Aorta (tissue), 5 donors: ENCODE results near the gene FLCN. TPM values are rescaled to one million over a fixed set of nuclear protein-coding genes. Genes with fewer than 3 reads are reported as not detected.

ENCODE experiments used
- ATAC-seq: fragments of 200-7000 bp; cut with Tn5 transposase; one replicate; pipeline ENCODE4 v1.9.1; 2022; ENCODE audit warnings: moderate library complexity; ENCODE audit not compliant: low FRiP score
- DNase-seq, 2 donors: peaks; one replicate each; pipeline ENCODE4 v3.0.0-alpha.2; 2020
- H3K27ac ChIP-seq, 2 donors: one replicate each; pipeline ENCODE4 v1.5.1; 2013; ENCODE audit warnings: low read length in 2 of 2, mild to moderate bottlenecking in 2 of 2, moderate library complexity in 2 of 2, control low read depth in 1 of 2, inconsistent platforms in 1 of 2, low read depth in 1 of 2
- H3K27me3 ChIP-seq, 2 donors: one replicate each; pipeline ENCODE4 v1.6.1; 2013; ENCODE audit warnings: control low read depth in 1 of 2, low read length in 1 of 2, mild to moderate bottlenecking in 1 of 2, moderate library complexity in 1 of 2; ENCODE audit not compliant: insufficient read depth in 2 of 2, control insufficient read depth in 1 of 2
- H3K36me3 ChIP-seq, 2 donors: one replicate each; pipeline ENCODE4 v1.6.1; 2013; ENCODE audit warnings: control low read depth in 1 of 2, low read length in 1 of 2, mild to moderate bottlenecking in 1 of 2; ENCODE audit not compliant: insufficient read depth in 2 of 2, control insufficient read depth in 1 of 2
- H3K4me1 ChIP-seq, 2 donors: one replicate each; pipeline ENCODE4 v1.6.1; 2013; ENCODE audit warnings: low read length in 2 of 2, control low read depth in 1 of 2, mild to moderate bottlenecking in 1 of 2, moderate library complexity in 1 of 2; ENCODE audit not compliant: insufficient read depth in 2 of 2, control insufficient read depth in 1 of 2
- H3K4me3 ChIP-seq, 2 donors: one replicate each; pipeline ENCODE4 v1.5.1; 2013; ENCODE audit warnings: low read length in 2 of 2, control low read depth in 1 of 2, mild to moderate bottlenecking in 1 of 2
- H3K9me3 ChIP-seq: one replicate; pipeline ENCODE4 v1.6.1; 2013; ENCODE audit warnings: mild to moderate bottlenecking, low read length; ENCODE audit not compliant: control insufficient read depth
- WGBS, 2 donors: extraction: QIAGEN DNeasy Blood & Tissue Kit; methylation state at CpG; one replicate each; pipeline ENCODE4 v1.1.7; 2013; 5-methylcytosine and 5-hydroxymethylcytosine counted together
- intact Hi-C, 2 donors: fragments of 100-400 bp; cut with DNase I; formaldehyde crosslinking; loops; one replicate each; pipeline versions ENCODE4 v1.14.2 to v1.15.0; 2022
- polyA plus RNA-seq, 2 donors: library from polyadenylated mRNA; stranded (reverse); fragments of 200-250 nt; gene quantifications; one replicate each; pipeline ENCODE4 v1.2.3, GENCODE V29; 2013
- total RNA-seq, 2 donors: library from RNA; stranded (reverse); fragmentation: NEBNext Ultra II Directional; extraction: Animal tissue kit (Norgen Biotek cat#: 25700); gene quantifications; one replicate each; pipeline ENCODE4 v1.2.1, GENCODE V29; 2021
- donor health status: healthy with polysubstance abuse.
- donor health status: Bipolar disorder and iron deficiency.
- donor health status: DM: no; HTN: no; CAD: no.
- donor health status: DM: no; HTN: no; CAD: no.
- donor health status: DM: yes; HTN: yes; CAD: no.

Gene FLCN
- total and polyA plus RNA-seq, 4 donors, result 12.5 to 85.0 (median 67.6) TPM

DNA sequence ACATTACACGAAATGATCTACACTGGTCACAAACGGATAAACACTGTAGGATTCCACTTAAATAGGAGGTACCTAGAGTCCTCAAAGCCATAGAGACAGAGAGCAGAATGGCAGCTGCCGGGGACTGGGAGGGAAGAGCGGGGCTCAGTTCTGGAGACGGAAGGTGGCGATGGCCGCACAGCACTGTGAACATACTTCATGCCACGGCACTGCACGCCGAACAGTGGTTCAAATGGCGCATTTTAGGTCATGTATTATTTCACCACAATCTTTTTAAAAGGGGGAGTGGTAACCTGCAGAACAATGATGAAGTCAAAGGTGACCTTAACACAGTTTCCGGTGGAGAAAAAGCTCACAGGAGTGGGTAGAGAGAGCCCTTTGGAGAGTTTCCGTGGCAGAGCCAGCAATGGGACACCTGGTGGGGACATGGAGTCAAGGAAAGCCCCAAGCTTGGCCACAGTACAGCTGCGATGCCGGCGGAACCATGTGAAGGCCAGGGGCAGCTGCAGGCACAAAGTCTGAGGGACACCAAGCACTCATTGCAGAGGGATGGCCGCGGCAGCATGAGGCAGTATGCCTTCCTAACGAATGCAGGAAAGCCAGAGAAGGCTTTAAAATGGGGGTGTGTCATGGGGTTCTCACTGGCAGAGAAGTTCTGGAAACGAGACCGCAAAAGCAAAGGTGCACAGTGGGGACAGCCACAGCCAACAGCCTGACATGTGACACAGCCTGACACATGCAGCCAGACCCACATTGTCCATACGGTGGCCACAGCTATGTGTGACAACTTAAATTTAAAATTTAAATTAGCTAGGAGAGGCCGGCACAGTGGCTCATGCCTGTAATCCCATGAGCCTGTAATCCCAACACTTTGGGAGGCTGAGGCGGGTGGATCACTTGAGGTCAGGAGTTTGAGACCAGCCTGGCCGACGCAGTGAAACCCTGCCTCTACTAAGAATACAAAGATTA, 7.3 kb downstream of the FLCN start:
- H3K4me1 ChIP-seq, result no peaks in the 10 kb centered on the region
- intact Hi-C loops, result loop anchor here in 1 of 2 donors (10.0 kb wide), 1 partner anchor 695 kb away; no protein-coding TSS in a partner anchor
- DNase-seq (peak in 1 of 2 donors; percentile 61), ATAC-seq (no peak)
- no peaks in the 10 kb centered on the region for H3K9me3 ChIP-seq
- 90 to 92% methylated on average over 26 of the region's 26 CpGs for WGBS, 2 donors
- peaks cover 0 to 12% of the 10 kb centered on the region in 2 donors for H3K36me3 ChIP-seq
- no peak overlapping the region for H3K4me3 ChIP-seq
- no peak overlapping the region for H3K27ac ChIP-seq
- no peaks in the 10 kb centered on the region for H3K27me3 ChIP-seq

DNA sequence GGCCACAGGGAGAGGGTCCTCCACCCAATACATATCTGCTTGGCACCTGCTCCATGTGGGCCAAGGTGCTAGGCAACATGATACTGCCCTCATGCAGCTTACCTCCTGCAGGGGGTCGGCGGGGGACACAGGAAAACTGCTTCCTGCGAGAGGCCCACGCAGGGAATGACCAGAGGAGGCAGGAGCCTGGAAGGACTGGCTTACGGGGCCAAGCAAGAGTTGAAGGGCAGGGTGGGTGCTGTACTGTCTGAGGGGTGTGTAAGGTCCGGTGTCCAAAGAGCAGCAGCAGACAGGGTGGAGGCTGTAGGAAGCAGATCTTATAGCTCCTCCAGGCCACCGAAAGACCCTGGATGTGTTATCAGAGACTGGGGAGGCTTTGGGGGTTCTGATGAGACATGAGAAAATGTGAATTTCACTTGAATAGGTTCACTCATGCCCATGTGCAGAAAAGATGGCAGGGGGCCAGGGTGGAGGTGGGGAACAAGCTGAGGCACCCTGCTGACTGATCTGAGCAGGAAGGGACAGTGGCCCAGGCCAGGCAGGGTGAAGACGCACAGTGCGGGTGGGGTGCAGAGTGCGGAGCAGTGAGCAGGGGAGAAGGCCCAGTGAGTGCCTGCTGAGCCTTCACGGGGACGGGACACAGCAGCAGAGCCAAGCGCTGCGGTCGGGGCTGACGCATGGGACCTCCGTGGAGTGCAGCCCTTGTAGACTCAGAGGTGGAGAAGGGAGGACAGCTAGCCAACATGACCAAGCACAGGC, 8.3 kb downstream of the FLCN start:
- DNase-seq, result peak in 1 of 2 donors; percentile 75
- no peak for ATAC-seq
- intact Hi-C loops, result no loop called here
- Histone ChIP-seq H3K27ac (no peak overlapping the region), H3K9me3 (no peaks in the 10 kb centered on the region), H3K4me1 (no peaks in the 10 kb centered on the region), H3K27me3 (no peaks in the 10 kb centered on the region), H3K36me3 (peaks cover 0 to 14% of the 10 kb centered on the region in 2 donors), H3K4me3 (no peak overlapping the region)
- WGBS, 2 donors, result 72 to 80% methylated on average over 17 of the region's 17 CpGs

DNA sequence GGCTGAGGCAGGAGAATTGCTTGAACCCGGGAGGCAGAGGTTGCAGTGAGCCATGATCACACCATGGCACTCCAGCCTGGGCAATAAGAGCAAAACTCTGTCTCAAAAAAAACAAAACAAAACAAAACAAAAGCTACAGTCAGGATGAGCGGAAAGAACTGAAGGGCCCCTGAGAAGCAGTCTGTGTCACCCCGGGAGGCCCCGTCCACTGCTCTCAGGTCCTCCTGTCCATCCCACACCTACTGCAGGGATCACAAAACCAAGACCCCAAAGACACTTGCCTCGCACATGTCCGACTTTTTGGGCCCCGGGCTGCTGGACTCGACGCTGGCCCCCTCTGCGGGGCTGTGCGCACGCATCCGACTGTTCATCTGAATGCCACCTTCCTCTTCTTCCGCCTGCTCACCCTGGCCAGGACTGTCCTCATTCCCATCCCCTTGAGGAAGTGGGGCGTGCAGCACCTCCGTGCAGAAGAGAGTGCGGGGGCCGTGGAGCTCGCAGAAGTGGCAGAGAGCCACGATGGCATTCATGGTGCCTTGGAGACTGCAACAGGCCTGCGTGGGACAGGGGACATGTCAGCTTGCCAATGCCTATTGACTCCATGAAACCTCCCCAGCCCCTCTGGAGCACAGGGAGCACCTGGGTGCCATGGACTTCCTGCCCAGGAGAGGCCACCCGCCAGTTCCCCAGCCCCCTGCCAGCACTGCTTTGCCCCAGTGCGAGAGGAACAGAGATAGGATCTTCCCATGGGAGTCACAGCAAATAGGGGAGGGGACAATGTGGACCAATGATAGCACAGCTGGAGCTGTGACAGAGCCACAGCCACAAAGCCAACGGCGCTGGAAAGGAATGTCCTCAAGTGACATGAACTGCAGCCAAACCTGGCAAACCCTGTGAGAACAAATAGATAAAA, 9.1 kb downstream of the FLCN start:
- intact Hi-C loops, result no loop called here
- WGBS, 2 donors, result 70 to 73% methylated on average over 25 of the region's 25 CpGs
- peaks cover 0 to 16% of the 10 kb centered on the region in 2 donors for H3K36me3 ChIP-seq
- H3K4me1 ChIP-seq, result no peaks in the 10 kb centered on the region
- no peaks in the 10 kb centered on the region for H3K27me3 ChIP-seq
- peak in 1 of 2 donors; percentile 69 for DNase-seq
- H3K27ac ChIP-seq, result no peak overlapping the region
- H3K4me3 ChIP-seq, result no peak overlapping the region
- no peak for ATAC-seq
- H3K9me3 ChIP-seq, result no peaks in the 10 kb centered on the region

DNA sequence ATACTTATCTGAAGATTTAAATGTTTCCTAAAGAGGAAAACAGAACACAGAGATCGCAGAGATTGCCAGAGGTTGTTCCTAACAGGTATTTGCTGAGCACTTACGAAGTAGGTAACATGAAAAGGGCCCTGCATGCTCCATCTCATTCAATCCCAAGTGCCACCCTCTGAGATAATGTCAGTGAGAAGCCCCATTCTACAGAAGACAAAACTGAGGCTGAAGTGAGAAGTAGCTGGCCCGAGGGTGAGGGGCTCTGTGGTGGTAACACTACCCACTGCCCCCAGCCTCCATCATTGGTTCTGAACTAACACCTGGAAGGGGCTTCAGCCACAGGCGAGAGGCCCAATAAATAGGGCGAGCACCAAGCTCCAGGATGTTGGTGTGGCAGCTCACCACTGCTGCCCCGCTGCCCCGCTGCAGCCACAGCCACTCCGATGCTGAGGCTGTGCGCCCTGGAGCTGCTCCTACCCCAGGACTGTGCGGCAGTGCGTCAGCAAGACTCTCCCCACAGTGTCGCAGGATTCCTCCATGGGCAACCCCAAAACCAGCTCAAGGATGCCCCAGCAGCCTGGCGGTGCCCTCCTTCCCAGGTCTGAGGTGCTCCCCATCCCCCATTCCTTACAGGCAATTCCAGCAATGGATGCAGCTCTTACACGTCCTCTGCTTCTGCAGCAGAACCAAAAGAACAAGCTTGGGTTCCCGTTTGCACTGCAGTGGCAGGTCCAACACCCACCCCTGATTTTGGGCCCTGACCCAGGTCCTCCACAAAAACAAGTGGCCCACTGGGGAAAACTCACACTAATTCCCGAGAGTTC, 10.3 kb downstream of the FLCN start:
- WGBS, 2 donors, result 92 to 93% methylated on average over 16 of the region's 16 CpGs

DNA sequence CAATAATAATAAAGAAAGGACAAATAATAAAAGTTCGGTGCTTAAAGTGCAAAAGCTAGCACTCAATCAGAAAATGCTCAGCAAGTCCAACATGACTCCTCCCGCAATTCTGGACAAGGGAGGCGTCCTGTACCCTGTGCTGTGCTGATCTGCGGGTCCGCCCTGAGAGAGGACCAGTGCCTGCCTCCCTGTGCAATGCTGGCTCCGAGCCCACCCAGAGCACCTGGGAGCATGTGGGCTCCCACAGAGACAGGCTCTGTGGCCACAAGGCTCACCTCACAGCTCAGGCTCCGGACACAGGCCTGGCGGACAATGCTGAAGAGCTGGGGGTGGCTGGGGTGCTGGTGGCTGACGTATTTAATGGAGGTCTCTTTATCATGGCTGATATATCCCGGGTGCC, 11.1 kb downstream of the FLCN start:
- H3K27me3 ChIP-seq, result no peaks in the 10 kb centered on the region
- H3K27ac ChIP-seq, result no peak overlapping the region
- DNase-seq (peak in 1 of 2 donors; percentile 70), ATAC-seq (no peak)
- no peaks in the 10 kb centered on the region for H3K9me3 ChIP-seq
- WGBS, 2 donors, result 92% methylated on average over 10 of the region's 10 CpGs
- H3K4me1 ChIP-seq, result no peaks in the 10 kb centered on the region
- intact Hi-C loops, result no loop called here
- no peak overlapping the region for H3K4me3 ChIP-seq
- peaks cover 2 to 20% of the 10 kb centered on the region in 2 donors for H3K36me3 ChIP-seq

More for the DNA sequence above, 10.3 kb downstream of the FLCN start:
- Histone ChIP-seq H3K4me1 (no peaks in the 10 kb centered on the region), H3K27me3 (no peaks in the 10 kb centered on the region), H3K27ac (no peak overlapping the region), H3K36me3 (peaks cover 0 to 20% of the 10 kb centered on the region in 2 donors), H3K4me3 (no peak overlapping the region), H3K9me3 (no peaks in the 10 kb centered on the region)
- ATAC-seq, result no peak
- intact Hi-C loops, result no loop called here
- peak in 1 of 2 donors; percentile 55 for DNase-seq

DNA sequence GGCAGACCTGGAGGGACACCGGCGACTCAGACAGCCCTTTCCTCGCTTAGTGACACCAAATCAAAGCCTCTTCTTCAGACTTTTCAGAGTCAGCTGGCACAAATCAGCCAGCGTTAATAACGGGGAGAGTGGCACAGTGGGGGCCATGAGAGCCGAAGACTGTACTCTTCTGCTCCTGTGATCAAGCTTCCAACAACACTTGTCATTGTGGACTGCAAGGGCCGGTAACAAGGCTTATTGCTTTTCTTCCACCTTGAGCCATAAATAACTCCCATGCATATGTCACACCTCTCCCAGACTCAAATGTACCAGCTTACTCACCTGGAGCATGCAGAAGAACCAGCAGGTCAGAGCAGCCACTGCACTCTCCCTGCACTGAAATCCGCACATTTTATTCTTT, 12.8 kb downstream of the FLCN start:
- Histone ChIP-seq H3K27ac (no peak overlapping the region), H3K4me3 (no peak overlapping the region), H3K36me3 (peaks cover 2 to 20% of the 10 kb centered on the region in 2 donors), H3K4me1 (no peaks in the 10 kb centered on the region), H3K27me3 (no peaks in the 10 kb centered on the region), H3K9me3 (no peaks in the 10 kb centered on the region)
- intact Hi-C loops, result no loop called here
- no peak for DNase-seq
- 87 to 92% methylated on average over 8 of the region's 8 CpGs for WGBS, 2 donors
- ATAC-seq, result no peak

DNA sequence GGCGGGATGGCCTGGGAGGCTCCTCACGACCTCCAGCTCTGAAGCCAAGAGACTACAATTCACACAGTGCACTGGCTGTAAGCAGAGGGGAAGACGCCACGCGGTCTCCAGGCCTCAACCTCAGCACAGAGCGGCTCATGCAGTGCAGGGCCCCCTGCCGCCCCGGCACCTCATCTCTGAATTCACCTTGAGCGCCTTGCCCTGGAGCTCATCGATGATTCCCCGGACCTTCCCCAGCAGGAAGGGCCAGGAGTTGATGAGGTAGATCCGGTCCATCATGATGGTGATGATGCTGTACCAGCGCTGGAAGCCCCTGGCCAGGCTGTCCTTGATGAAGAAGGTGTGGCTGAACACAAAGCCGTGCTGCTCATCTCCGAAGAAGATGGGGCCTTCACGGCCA, 13.2 kb downstream of the FLCN start:
- 93 to 95% methylated on average over 16 of the region's 16 CpGs for WGBS, 2 donors
- peaks cover 5 to 21% of the 10 kb centered on the region in 2 donors for H3K36me3 ChIP-seq
- no peak for DNase-seq
- ATAC-seq, result no peak
- no peak overlapping the region for H3K27ac ChIP-seq
- H3K4me3 ChIP-seq, result no peak overlapping the region
- H3K4me1 ChIP-seq, result no peaks in the 10 kb centered on the region
- intact Hi-C loops, result no loop called here
- H3K27me3 ChIP-seq, result no peaks in the 10 kb centered on the region
- H3K9me3 ChIP-seq, result no peaks in the 10 kb centered on the region
